22Rv1 (cell line): Measurements from ENCODE around the gene NAIF1.

Source experiments
- CTCF ChIP-seq: fragments of 450-650 bp; IDR thresholded peaks from 2 replicates; pipeline ENCODE4 v1.5.1; 2017; ENCODE audit warnings: mild to moderate bottlenecking
- ZFX ChIP-seq: fragments of 450-650 bp; IDR thresholded peaks from 2 replicates; pipeline ENCODE4 v1.6.1; 2017; ENCODE audit warnings: antibody characterized with exemption, borderline replicate concordance

- TF ChIP-seq CTCF (peak; percentile 85), ZFX (no peak)
These were observed 32.1 kb downstream of the NAIF1 start for GRCh38 chr9:128034821-128035652.
